Lower lobe of right lung (tissue), 2 donors: Measurements from ENCODE around the gene PADI3. TPM values are rescaled to one million over a fixed set of nuclear protein-coding genes. Genes with fewer than 3 reads are reported as not detected.

ENCODE experiments used
- ATAC-seq, 2 donors: fragments of 200-7000 bp; cut with Tn5 transposase; one replicate each; pipeline ENCODE4 v1.9.1; 2020 to 2022; ENCODE audit warnings: mild to moderate bottlenecking in 2 of 2, moderate library complexity in 2 of 2
- DNase-seq: peaks from one replicate; pipeline ENCODE4 v3.0.0-alpha.2; 2020
- H3K27ac ChIP-seq: fragments of 200-600 bp; one replicate; pipeline ENCODE4 v1.8.0; 2022
- H3K27me3 ChIP-seq: fragments of 200-600 bp; one replicate; pipeline ENCODE4 v1.8.0; 2022; ENCODE audit warnings: low read depth
- H3K36me3 ChIP-seq: fragments of 200-600 bp; one replicate; pipeline ENCODE4 v1.8.0; 2022; ENCODE audit warnings: mild to moderate bottlenecking
- H3K4me1 ChIP-seq: fragments of 200-600 bp; one replicate; pipeline ENCODE4 v1.8.0; 2022
- H3K4me3 ChIP-seq: fragments of 200-600 bp; one replicate; pipeline ENCODE4 v1.8.0; 2022; ENCODE audit warnings: mild to moderate bottlenecking
- H3K9me3 ChIP-seq: fragments of 200-600 bp; one replicate; pipeline ENCODE4 v1.8.0; 2022
- intact Hi-C: fragments of 100-400 bp; cut with DNase I; formaldehyde crosslinking; loops from one replicate; pipeline ENCODE4 v1.11.0; 2022
- total RNA-seq: library from RNA; stranded (reverse); fragmentation: NEBNext Ultra II Directional; extraction: Animal tissue kit (Norgen Biotek cat#: 25700); gene quantifications from one replicate; pipeline ENCODE4 v1.2.1, GENCODE V29; 2021
- TF ChIP-seq, protein P1 (sequence below): fragments of 200-600 bp; IDR thresholded peaks from one replicate; pipeline ENCODE4 v1.8.0; 2022; ENCODE audit warnings: antibody characterized with exemption, mild to moderate bottlenecking
- donor health status: DM: no; HTN: yes; CAD: no; lungs with severe emphysema.

Gene PADI3
- total RNA-seq, 1 donor from 2014 or later, result not detected

GRCh38 chr1:17273096-17273495, 24.2 kb downstream of the PADI3 start:
- no peaks in the 10 kb centered on the region for H3K36me3 ChIP-seq
- intact Hi-C loops, result no loop called here
- H3K9me3 ChIP-seq, result no peaks in the 10 kb centered on the region
- ATAC-seq (no peak), DNase-seq (no peak)
- H3K27ac ChIP-seq, result no peak overlapping the region
- H3K4me1 ChIP-seq, result no peaks in the 10 kb centered on the region
- H3K4me3 ChIP-seq, result no peak overlapping the region
- TF ChIP-seq, protein P1, sequence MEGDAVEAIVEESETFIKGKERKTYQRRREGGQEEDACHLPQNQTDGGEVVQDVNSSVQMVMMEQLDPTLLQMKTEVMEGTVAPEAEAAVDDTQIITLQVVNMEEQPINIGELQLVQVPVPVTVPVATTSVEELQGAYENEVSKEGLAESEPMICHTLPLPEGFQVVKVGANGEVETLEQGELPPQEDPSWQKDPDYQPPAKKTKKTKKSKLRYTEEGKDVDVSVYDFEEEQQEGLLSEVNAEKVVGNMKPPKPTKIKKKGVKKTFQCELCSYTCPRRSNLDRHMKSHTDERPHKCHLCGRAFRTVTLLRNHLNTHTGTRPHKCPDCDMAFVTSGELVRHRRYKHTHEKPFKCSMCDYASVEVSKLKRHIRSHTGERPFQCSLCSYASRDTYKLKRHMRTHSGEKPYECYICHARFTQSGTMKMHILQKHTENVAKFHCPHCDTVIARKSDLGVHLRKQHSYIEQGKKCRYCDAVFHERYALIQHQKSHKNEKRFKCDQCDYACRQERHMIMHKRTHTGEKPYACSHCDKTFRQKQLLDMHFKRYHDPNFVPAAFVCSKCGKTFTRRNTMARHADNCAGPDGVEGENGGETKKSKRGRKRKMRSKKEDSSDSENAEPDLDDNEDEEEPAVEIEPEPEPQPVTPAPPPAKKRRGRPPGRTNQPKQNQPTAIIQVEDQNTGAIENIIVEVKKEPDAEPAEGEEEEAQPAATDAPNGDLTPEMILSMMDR, result no peak
- peaks cover 11% of the 10 kb centered on the region for H3K27me3 ChIP-seq

GRCh38 chr1:17274186-17275170, 25.6 kb downstream of the PADI3 start:
- intact Hi-C loops, result no loop called here

GRCh38 chr1:17276568-17276967, 27.7 kb downstream of the PADI3 start:
- no peaks in the 10 kb centered on the region for H3K9me3 ChIP-seq
- peaks cover 24% of the 10 kb centered on the region for H3K27me3 ChIP-seq
- intact Hi-C loops, result no loop called here
- TF ChIP-seq, protein P1, result no peak
- no peak overlapping the region for H3K4me3 ChIP-seq
- no peak overlapping the region for H3K27ac ChIP-seq
- peak in 1 of 2 donors; percentile 59 for ATAC-seq
- no peaks in the 10 kb centered on the region for H3K36me3 ChIP-seq
- peak; percentile 72 for DNase-seq
- no peaks in the 10 kb centered on the region for H3K4me1 ChIP-seq

More at GRCh38 chr1:17274186-17275170, 25.6 kb downstream of the PADI3 start:
- TF ChIP-seq, protein P1, result peak; percentile 66
- peaks cover 18% of the 10 kb centered on the region for H3K27me3 ChIP-seq
- no peak overlapping the region for H3K27ac ChIP-seq
- H3K36me3 ChIP-seq, result no peaks in the 10 kb centered on the region
- no peak overlapping the region for H3K4me3 ChIP-seq
- ATAC-seq (peak; percentile 59 to 81), DNase-seq (peak; percentile 80)
- H3K9me3 ChIP-seq, result no peaks in the 10 kb centered on the region
- no peaks in the 10 kb centered on the region for H3K4me1 ChIP-seq

- H3K4me1 ChIP-seq, result no peaks in the 10 kb centered on the region
Measured at GRCh38 chr1:17277511-17278159, 28.7 kb downstream of the PADI3 start.

More at GRCh38 chr1:17277511-17278159, 28.7 kb downstream of the PADI3 start:
- no peaks in the 10 kb centered on the region for H3K9me3 ChIP-seq
- no peak for DNase-seq
- no peaks in the 10 kb centered on the region for H3K36me3 ChIP-seq
- H3K27ac ChIP-seq, result no peak overlapping the region
- ATAC-seq, result no peak
- no peak overlapping the region for H3K4me3 ChIP-seq
- intact Hi-C loops, result no loop called here
- TF ChIP-seq, protein P1, result no peak
- H3K27me3 ChIP-seq, result peaks cover 24% of the 10 kb centered on the region
